Left kidney (tissue), 2 donors: Measurements from ENCODE around the gene UBL7. TPM values are rescaled to one million over a fixed set of nuclear protein-coding genes. Genes with fewer than 3 reads are reported as not detected.

Experiments
- DNase-seq: peaks from one replicate; pipeline ENCODE4 v3.0.0-alpha.2; 2013
- polyA plus RNA-seq: library from polyadenylated mRNA; unstranded; fragments of 120-200 nt; gene quantifications from one replicate; pipeline ENCODE4 v1.2.1, GENCODE V29; 2013; ENCODE audit not compliant: insufficient read length

UBL7 gene
- polyA plus RNA-seq, 1 donor = 64.0 TPM

GRCh38 chr15:74426404-74427281 is 34.3 kb downstream of the UBL7 start:
- DNase-seq = no peak

GRCh38 chr15:74425630-74426029 is 35.3 kb downstream of the UBL7 start:
- no peak for DNase-seq

GRCh38 chr15:74424901-74425528 is 35.9 kb downstream of the UBL7 start:
- no peak for DNase-seq

- no peak for DNase-seq
Measured at GRCh38 chr15:74423431-74424257, 37.3 kb downstream of the UBL7 start.

- no peak for DNase-seq
Measured at GRCh38 chr15:74422652-74423430, 38.1 kb downstream of the UBL7 start.

- DNase-seq = no peak
Measured at GRCh38 chr15:74422265-74422651, 38.7 kb downstream of the UBL7 start.

GRCh38 chr15:74421302-74422245 is 39.4 kb downstream of the UBL7 start:
- no peak for DNase-seq

- no peak for DNase-seq
Measured at GRCh38 chr15:74420193-74420905, 40.6 kb downstream of the UBL7 start.

GRCh38 chr15:74419432-74419831 is 41.5 kb downstream of the UBL7 start:
- DNase-seq = no peak

- no peak for DNase-seq
Measured at GRCh38 chr15:74418575-74419338, 42.2 kb downstream of the UBL7 start.

- DNase-seq = no peak
Measured at GRCh38 chr15:74417670-74418069, 43.3 kb downstream of the UBL7 start.

- DNase-seq = no peak
Measured at GRCh38 chr15:74417225-74417624, 43.7 kb downstream of the UBL7 start.

- no peak for DNase-seq
Measured at GRCh38 chr15:74415966-74416916, 44.7 kb downstream of the UBL7 start.

GRCh38 chr15:74414603-74415338 is 46.2 kb downstream of the UBL7 start:
- no peak for DNase-seq

- no peak for DNase-seq
Measured at GRCh38 chr15:74414081-74414580, 46.8 kb downstream of the UBL7 start.

- DNase-seq = no peak
Measured at GRCh38 chr15:74413350-74414080, 47.4 kb downstream of the UBL7 start.
